ENCODE results near the gene LZTFL1. TPM values are rescaled to one million over a fixed set of nuclear protein-coding genes. Genes with fewer than 3 reads are reported as not detected.

LZTFL1 gene, protein sequence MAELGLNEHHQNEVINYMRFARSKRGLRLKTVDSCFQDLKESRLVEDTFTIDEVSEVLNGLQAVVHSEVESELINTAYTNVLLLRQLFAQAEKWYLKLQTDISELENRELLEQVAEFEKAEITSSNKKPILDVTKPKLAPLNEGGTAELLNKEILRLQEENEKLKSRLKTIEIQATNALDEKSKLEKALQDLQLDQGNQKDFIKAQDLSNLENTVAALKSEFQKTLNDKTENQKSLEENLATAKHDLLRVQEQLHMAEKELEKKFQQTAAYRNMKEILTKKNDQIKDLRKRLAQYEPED
- total RNA-seq (ENCODE audit: low replicate concordance) = 9.1 and 15.2 TPM in 2 replicates

DNA sequence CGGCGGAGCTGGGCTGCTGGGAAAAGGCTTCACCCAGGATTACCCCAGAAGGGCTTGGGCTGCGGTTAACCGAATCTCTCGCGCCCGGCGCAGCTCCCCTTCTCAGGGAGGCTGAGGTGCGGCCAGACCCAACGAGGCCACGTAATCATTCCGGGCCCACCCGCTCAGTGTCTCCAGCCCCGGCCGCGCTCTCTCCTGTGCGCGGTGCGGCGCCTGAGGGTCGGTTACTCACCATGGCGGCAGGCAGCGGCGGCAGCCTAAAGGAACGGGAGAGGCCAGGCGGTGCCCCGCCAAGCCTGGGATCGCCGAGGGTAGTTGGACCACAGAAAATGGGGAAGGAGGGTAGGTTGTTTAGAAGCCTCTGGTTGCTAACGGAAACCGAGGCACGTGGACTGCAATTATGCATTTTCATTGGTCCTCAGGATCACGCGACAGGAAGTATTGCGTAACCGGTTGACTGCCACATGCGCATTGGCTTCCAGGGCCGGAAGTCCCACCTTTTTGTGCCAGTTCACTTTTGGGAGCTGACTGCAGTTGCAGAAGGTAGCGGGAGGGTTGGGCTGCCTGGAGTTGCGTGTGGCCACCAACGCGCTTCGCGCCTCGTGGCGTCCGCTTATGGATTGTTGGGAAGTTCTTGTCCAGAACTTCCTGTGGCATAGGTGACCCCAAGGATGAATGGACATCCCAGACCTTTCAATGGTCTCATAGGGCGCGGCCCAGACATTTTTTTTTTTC is at the start of gene LZTFL1:
TSS of gene LZTFL1 (minus strand) at position 363 of the 735 bp plus-strand sequence. CDS start at position 235, 128 bp downstream.

DNA sequence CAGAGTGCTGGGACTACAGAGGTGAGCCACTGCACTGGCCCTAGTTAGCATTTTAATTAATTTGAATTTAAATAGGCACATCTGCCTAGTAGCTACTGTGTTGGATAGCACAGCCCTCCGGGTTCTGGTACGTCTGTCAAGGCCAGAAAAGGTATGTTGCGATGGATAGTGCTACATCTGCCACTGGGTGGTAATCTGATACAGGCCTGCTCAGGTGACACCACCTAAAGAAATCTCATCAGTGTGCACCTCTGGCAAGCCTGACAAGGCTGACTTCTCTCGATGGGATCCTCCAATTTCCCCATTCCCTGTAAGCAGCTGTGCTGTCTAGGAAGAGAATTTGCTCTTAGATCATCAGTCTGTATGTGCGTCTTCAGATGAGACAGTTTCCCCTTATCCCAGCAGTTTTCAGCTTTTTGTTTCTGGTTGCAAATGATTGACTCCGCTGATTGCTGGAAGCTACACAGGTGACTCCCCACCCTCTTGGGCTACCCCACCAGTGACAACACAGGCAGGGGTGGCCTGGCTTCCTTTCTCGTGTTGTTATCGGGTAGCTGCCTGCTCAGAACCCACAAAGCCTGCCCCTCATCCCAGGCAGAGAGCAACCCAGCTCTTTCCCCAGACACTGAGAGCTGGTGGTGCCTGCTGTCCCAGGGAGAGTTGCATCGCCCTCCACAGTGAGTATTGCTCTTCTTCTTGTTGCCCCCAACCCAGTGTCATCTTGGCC is 44.2 kb upstream of the LZTFL1 start, which contains the start of gene CCR9:
TSS of gene CCR9 (plus strand) at position 565 of the 727 bp plus-strand sequence. CDS start 8,391 bp downstream, outside the sequence.

DNA sequence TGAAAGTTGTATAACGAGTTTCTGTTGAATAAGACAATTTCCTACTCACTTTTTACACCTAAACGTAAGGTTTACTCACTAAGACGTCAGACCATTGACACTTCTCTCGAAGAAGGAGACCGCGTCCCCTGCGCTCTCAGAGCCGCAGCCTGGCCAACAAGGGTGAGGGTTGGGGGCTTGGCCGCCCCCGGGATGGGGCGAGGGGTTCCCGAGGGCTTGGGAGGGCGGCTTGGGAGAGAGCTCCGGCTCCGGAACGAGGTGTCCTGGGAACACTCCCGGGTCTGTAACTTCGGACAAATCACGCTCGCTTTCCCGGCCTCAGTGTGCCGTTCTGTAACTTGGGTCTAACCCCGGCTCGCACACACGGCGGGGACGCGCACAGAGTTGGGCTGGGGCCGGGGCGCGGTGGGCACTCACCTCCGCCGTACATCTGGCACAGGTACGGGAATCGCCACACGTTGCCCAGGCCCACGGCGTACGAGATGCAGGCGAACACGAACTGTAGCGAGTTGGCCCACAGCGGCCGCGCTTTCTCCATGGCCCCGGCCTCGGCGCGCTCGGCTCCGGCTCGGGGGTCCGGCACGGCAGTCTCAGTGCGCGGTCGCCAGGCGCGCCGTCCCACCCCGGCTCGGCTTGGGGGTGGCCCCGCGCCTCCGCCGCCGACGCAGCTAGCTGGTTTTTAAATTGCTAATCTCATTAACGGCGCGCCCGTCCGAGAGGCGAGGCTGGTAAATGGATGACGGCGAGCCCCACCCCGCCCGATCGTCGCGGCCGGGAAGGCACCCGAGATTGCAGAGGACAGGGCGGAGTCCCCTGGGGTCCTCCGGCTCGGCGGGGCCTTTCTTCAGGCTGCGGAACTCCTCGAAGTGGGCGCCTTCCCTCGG is 45.8 kb downstream of the LZTFL1 start, which contains the start of gene SLC6A20:
TSS of gene SLC6A20 (minus strand) at position 655 of the 884 bp plus-strand sequence. CDS start at position 538, 117 bp downstream.

Other genes starting within 250 kb of the LZTFL1 start
- 7.7 and 10.4 TPM in 2 replicates for gene LIMD1, start 247.4 kb downstream of the LZTFL1 start, total RNA-seq (ENCODE audit: low replicate concordance)
- gene SACM1L, start 152.7 kb downstream of the LZTFL1 start, total RNA-seq (ENCODE audit: low replicate concordance) = 21.0 and 34.5 TPM in 2 replicates
- not detected in 2 replicates for gene SLC6A20, start 45.6 kb downstream of the LZTFL1 start, total RNA-seq (ENCODE audit: low replicate concordance)
- gene CCR9, start 44.4 kb upstream of the LZTFL1 start, total RNA-seq (ENCODE audit: low replicate concordance) = not detected in 2 replicates
- not detected in 2 replicates for gene CXCR6, start 101.3 kb upstream of the LZTFL1 start, total RNA-seq (ENCODE audit: low replicate concordance)
- 23.2 and 28.4 TPM in 2 replicates for gene FYCO1, start 153.7 kb upstream of the LZTFL1 start, total RNA-seq (ENCODE audit: low replicate concordance)
- gene XCR1, start 185.4 kb upstream of the LZTFL1 start, total RNA-seq (ENCODE audit: low replicate concordance) = 0.23 TPM in 1 of 2 replicates, not detected in the other

All from smooth muscle cell of the coronary artery (primary cell).